GM21529 (cell line): ENCODE data around the gene NACA.
"Not testable (repeated sequence)": the region's sequence is repeated elsewhere in the genome, so short reads cannot be mapped to it uniquely, and the experiment has no call there.

Experiments
- ATAC-seq: cut with Tn5 transposase; IDR thresholded peaks from one replicate; pipeline ENCODE4 v1.9.1; 2021; ENCODE audit not compliant: unreplicated experiment

The NACA gene

GRCh38 chr12:56724972-56725722, at the start of gene NACA:
TSS of gene NACA (minus strand) at chr12:56725299. CDS start at chr12:56724521, 778 bp downstream.
- ATAC-seq, result peak; percentile 95

- ATAC-seq, result no peak
Observed at GRCh38 chr12:56773113-56773512, 48.0 kb upstream of the NACA start.

GRCh38 chr12:56772625-56773024, 47.5 kb upstream of the NACA start:
- ATAC-seq, result no peak

- ATAC-seq, result no peak
Observed at GRCh38 chr12:56769868-56770267, 44.8 kb upstream of the NACA start.

GRCh38 chr12:56768424-56768823, 43.3 kb upstream of the NACA start:
- no peak for ATAC-seq

- peak; percentile 99 for ATAC-seq
Observed at GRCh38 chr12:56766535-56766934, 41.4 kb upstream of the NACA start.

- ATAC-seq, result no peak
Observed at GRCh38 chr12:56763753-56764657, 38.9 kb upstream of the NACA start.

GRCh38 chr12:56761812-56762211, 36.7 kb upstream of the NACA start:
- ATAC-seq, result no peak

GRCh38 chr12:56760460-56760859, 35.4 kb upstream of the NACA start:
- no peak for ATAC-seq

GRCh38 chr12:56759263-56759908, 34.3 kb upstream of the NACA start:
- ATAC-seq, result no peak

GRCh38 chr12:56758728-56759262, 33.7 kb upstream of the NACA start:
- ATAC-seq, result no peak

- not testable (repeated sequence) for ATAC-seq
Observed at GRCh38 chr12:56757971-56758370, 32.9 kb upstream of the NACA start.

GRCh38 chr12:56753566-56753965, 28.5 kb upstream of the NACA start:
- no peak for ATAC-seq

GRCh38 chr12:56751712-56752598, 26.9 kb upstream of the NACA start, which contains the start of gene PRIM1:
TSS of gene PRIM1 (minus strand) at chr12:56752323. CDS start at chr12:56752298, 25 bp downstream.
- peak; percentile 75 for ATAC-seq

- not testable (repeated sequence) for ATAC-seq
Observed at GRCh38 chr12:56750596-56750995, 25.5 kb upstream of the NACA start.

- ATAC-seq, result no peak
Observed at GRCh38 chr12:56749853-56750252, 24.8 kb upstream of the NACA start.

- no peak for ATAC-seq
Observed at GRCh38 chr12:56749359-56749758, 24.3 kb upstream of the NACA start.

- ATAC-seq, result no peak
Observed at GRCh38 chr12:56728139-56728861, 3.2 kb upstream of the NACA start.

- not testable (repeated sequence) for ATAC-seq
Observed at GRCh38 chr12:56726196-56726675, 1.1 kb upstream of the NACA start.
